ENCODE measurements around the gene POLR1D.

The POLR1D gene

DNA sequence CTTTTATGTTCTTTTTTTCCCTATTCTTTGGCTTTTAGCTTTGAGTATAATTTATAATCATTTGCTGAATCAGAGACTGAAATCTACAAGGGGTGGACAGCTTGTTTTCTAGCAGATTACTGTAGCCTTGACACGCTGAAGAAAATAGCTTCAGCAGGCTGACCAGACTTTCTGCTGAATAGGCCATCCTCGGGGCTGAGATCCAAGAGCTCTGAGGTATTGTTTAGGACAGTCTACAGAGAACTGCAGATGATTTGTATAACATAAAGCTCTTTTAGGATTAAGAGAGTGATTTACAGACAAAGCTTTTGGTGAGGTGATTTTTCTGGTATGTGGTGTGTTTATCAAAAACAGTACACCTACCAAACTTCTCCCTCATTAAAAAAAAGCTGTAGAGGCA, 16.8 kb downstream of the POLR1D start:
- peak; percentile 36 for DNase-seq (ENCODE audit: low spot score)

GRCh38 chr13:27639186-27639585, 17.5 kb downstream of the POLR1D start:
- DNase-seq (ENCODE audit: low spot score) = no peak

- no peak for DNase-seq (ENCODE audit: low spot score)
Measured at GRCh38 chr13:27641711-27642502, 20.2 kb downstream of the POLR1D start.

- DNase-seq (ENCODE audit: low spot score) = no peak
Measured at GRCh38 chr13:27643334-27644132, 21.8 kb downstream of the POLR1D start.

GRCh38 chr13:27644302-27644701, 22.6 kb downstream of the POLR1D start:
- DNase-seq (ENCODE audit: low spot score) = peak; percentile 64

DNA sequence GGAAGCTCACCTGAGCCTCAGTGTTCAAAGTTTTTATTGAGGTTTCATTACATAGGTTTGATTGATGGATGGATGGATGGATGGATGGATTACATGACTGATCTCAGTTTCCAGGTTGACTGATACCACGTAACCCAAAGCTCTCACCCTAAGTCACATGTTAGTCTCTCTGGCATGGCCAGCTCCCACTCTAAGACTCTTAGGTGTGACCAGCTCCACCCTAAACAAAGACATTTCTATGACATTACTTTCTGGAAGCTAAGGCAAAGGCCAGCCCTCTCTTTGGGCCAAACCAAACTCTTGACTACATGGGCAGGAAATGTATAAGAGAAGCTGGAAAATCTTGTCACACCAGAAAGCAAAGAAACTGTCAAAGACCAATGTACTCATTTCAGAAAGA, 28.6 kb downstream of the POLR1D start:
- DNase-seq (ENCODE audit: low spot score) = no peak

DNA sequence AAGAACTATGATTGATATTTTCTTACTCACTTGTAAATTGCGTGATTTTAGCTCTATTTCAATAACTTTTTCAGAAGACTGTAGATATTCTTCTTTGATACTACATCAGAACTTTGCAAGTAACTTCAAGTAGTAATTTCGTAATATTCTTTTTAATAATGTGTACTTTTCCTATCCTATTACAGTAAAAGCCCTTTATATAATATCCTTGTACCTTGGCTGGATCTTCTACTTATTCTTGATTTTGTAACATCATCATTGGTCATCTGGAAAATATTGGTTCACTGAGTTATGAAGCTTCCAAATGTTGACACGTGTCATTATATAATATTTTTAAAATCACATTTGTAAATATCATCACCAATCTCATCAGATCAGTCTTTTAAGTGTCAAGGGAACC, 32.4 kb downstream of the POLR1D start:
- DNase-seq (ENCODE audit: low spot score) = no peak

DNA sequence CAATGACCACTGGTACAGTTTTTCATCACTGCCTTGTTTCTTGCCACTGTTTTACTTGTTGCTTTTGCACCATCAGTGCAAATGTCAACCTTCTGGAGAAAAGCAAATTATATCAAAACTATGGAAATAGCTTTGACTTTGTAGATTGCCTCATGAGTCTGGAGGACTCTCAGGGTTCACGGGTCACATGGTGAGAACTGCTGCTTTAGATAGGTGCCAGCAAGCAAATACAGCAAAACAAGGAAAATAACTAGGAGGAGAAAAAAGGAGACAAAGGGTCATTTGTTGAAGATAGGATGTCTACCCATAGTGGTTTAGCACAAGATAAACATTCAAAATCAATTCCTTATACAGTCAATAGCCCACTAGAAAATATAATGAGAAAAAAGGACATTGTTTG, 33.1 kb downstream of the POLR1D start:
- no peak for DNase-seq (ENCODE audit: low spot score)

GRCh38 chr13:27657724-27658123, 36.0 kb downstream of the POLR1D start:
- no peak for DNase-seq (ENCODE audit: low spot score)

- DNase-seq (ENCODE audit: low spot score) = no peak
Measured at GRCh38 chr13:27658546-27658945, 36.9 kb downstream of the POLR1D start.

GRCh38 chr13:27659145-27659865, 37.6 kb downstream of the POLR1D start:
- no peak for DNase-seq (ENCODE audit: low spot score)

GRCh38 chr13:27660511-27660910, 38.8 kb downstream of the POLR1D start:
- no peak for DNase-seq (ENCODE audit: low spot score)

DNA sequence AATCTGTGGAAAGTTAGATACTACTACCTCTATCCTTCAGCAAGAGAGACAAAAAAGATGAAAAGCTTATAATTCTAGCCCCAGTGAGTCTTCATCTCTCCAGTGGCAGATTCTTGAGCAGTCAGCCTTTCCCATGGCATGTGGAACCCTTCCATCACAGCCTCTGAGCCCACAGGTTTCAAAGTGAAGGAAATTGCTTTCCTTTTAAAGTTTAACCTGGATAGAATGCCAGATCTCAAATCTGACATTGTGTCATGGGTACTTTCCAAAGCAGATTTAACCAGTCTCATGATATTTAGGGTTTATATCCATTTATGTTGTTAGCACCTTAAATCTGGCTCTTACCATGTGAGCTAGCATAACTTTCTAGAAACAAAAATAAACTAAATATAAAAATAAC, 39.3 kb downstream of the POLR1D start:
- DNase-seq (ENCODE audit: low spot score) = no peak

DNA sequence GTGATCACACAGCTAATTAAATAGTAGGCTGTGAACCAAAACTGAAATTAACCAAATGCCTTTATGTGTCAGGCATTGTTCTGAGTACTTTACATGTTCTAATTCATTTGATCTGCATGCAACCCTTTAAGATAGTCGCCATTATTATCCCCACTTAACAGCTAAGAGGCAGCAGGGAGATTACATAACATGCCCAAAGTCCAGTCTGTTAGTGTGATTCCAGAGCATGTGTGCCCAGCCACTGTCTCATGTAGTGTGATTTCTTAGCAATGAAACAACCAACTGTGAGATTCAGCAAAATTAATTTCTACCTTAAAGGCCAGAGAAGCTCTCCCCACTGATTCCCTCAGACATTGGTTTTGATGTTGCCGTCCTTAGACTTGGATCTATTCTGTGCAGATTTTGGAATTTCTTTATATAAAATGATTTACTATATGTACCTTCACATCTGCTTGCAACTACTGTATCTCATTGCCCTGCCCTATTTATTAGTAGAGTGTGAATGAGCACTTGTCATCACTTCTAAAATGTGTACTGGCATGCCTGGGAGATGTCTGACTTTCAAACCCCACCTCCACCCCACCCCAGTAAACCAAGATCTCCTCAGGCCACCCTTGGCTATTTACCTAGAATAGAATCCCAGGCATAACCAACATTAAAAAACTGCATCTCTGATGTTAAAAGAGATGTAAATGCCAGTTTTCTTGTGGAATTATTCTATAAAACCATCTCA, 41.2 kb downstream of the POLR1D start:
- DNase-seq (ENCODE audit: low spot score) = no peak

DNA sequence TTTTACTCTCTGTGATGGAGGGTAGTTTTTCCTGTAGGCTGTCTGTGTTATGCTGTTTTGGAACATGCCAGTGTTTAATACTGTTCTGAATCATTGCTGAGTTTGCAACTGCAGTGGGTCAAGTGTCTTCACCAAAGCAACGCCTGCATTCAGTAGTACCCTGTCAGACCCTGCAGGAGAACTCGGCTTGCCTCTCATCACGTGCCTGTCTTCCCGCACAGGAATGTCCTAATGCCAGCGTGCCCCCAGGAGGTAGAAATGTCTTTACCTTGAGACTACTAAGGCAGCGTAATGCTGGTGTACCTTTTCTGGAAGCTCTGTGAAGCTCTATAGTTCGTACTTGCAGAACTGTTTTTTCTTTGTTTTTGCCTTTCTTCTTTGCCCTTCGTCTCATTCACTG, 42.3 kb downstream of the POLR1D start:
- DNase-seq (ENCODE audit: low spot score) = no peak

DNA sequence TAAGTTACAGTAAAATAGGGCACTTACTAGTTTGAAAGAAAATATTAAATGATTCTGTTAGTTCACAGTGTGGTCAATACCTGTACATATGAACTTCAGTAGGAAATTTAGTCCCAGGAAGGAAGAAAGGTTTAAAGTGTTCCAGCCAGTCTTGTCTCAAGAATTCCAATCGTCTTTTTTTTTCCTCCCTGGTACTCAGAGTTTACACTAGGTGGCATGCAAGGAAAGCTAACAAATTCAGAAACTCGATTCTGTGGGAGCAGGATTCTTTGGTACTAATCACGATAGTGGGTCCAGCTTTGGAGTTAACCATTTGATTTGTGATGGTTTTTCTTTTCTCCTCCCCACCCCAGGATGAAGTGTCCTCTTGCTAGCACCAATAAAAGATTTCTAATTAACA, 43.6 kb downstream of the POLR1D start:
- DNase-seq (ENCODE audit: low spot score) = no peak

- DNase-seq (ENCODE audit: low spot score) = no peak
Measured at GRCh38 chr13:27665761-27666160, 44.1 kb downstream of the POLR1D start.

DNA sequence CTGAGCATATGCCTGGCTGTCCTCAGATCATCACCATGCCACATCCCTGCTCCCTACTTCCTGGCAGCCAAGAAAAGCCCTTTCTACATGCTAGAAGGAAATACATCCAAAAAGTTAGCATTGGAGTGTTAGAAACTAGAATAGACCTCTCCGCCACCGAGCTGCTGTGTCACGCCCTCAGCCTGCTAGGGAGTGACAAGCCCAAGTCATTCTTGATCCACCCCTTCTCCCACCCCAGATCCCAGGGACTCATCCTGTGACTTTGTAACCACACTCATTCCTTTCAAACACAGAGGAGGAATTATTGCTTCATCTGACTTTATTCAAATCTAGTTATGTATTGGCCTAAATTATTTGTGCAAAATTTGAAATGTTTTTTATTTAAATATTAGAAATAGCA, 45.3 kb downstream of the POLR1D start:
- DNase-seq (ENCODE audit: low spot score) = no peak

- DNase-seq (ENCODE audit: low spot score) = no peak
Measured at GRCh38 chr13:27667946-27668345, 46.3 kb downstream of the POLR1D start.

DNA sequence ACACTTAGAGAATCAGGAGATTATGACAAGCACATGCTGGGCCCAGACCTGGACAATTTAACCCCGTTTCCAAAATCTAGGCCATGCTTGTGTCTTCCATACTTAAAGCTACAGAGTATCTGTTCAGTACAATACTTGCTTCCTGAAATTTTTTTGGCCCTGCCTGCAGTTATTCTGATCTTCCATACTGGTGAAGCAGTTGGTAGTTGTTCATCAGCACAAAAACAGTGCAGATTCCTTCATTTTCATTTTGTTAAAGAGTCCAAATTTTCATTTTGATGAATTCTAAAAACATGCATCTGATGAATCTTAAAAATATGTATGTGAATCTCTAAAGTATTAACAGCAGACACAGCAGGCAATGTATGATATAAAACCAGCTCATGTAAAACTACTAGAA, 49.2 kb downstream of the POLR1D start:
- DNase-seq (ENCODE audit: low spot score) = no peak

DNA sequence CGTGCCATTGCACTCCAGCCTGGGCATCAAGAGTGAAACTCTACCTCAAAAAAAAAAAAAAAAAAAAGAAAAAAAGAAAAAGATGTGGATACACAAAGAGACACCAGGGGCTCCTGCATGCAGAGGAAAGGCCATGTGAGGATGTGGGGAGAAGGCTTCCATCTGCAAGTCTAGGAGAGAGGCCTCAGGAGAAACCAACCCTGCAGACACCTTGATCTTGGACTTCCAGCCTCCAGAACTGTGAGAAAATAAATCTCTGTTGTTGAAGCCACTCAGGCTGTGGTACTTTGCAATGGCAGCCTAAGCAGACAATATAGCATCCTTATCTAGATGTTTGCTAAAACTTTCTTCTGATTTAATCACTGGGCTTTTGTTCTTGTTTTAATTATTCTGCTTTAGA, 50.3 kb downstream of the POLR1D start:
- DNase-seq (ENCODE audit: low spot score) = no peak

Data from AG20443 (cell line).